ENCODE results near the gene DOCK2. TPM values are rescaled to one million over a fixed set of nuclear protein-coding genes. Genes with fewer than 3 reads are reported as not detected.

The DOCK2 gene
- total and polyA plus RNA-seq, 2 donors: 4.1 to 19.1 TPM

DNA sequence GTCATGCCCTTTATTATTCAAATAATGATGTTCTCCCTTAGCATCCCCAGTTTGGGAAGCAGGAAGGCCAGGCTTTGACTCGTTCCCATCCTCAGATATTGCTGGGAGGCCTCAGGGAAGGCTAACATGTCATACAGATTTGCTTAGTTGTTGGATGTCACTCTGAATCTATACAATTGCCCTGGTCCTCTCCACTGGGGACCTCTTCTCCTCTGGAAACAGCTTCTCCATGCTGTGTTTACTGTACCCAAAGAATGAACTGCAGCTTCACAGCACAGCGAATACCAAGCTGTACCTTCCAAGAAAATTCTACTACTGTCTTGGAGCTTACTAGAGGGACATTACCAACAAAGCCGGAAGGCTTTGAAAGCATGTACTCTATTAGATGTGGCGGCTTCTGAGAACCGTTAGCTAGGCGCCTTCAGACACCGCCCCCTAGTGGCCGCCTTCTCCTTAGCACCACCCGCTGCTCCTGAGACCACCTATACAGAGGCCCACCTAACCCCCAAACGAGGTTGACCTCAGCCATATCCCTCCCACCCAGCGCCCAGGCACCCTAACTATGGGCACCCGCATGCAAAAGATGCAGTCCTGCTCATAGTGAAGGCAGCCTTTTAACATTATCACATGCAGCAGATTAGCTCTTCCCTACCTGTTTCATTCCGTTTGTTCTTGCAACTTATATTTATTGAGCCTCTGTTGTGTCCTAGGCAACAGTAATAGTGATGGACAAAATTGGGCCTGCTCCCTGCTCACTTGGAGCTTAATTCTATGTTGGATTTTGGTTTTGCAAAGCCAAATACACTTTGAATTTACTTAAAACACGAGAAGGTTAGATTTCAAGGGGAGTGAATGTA is 433.7 kb downstream of the DOCK2 start:
- WGBS: 38% methylated on average over 14 of the region's 14 CpGs
- no peak overlapping the region for H3K27ac ChIP-seq (ENCODE audit: low read depth)
- H3K4me1 ChIP-seq (ENCODE audit: insufficient read depth): no peaks in the 10 kb centered on the region
- H3K36me3 ChIP-seq (ENCODE audit: insufficient read depth): no peaks in the 10 kb centered on the region
- no peak overlapping the region for H3K4me3 ChIP-seq (ENCODE audit: low read depth, low read length)
- DNase-seq (ENCODE audit: extremely low spot score): no peak

DNA sequence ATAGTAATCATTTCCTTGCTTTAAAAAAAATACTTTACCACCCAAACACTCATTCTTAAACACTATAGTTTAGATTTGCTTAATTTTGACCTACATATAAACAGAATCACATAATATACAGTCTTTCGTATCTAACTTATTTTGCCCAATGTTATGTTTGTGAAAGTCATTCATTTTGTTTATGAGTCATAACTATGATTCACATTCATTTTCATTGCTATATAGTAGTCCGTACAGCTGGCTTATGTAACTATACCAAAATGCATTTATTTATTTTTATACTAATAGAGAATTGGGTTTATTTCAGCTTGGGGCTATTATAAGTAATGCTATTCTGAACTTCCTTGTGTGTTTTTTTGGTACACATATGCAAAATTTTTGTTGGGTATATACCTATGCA is 434.7 kb downstream of the DOCK2 start:
- H3K4me1 ChIP-seq (ENCODE audit: insufficient read depth): no peaks in the 10 kb centered on the region

DNA sequence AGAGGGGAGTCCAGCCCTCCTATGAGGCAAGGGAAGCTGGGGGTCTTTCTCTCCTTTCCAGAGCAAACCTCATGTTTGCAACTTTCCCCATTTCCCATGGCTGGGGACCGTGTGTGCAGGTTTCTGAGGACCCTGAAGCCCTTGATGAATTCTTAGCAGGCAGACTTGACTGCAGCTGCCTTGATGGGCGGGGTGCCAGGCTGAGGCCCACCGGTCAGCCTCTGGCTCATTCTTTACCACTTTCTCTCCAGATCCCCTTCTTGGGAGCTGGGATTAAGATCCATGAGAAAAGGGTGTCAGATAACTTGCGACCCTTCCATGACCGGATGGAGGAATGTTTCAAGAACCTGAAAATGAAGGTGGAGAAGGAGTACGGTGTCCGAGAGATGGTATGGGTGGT is 438.6 kb downstream of the DOCK2 start:
- DNase-seq (ENCODE audit: extremely low spot score): no peak
- Histone ChIP-seq H3K4me1 (ENCODE audit: insufficient read depth) (no peaks in the 10 kb centered on the region), H3K4me3 (ENCODE audit: low read depth, low read length) (no peak overlapping the region), H3K36me3 (ENCODE audit: insufficient read depth) (no peaks in the 10 kb centered on the region), H3K27ac (ENCODE audit: low read depth) (no peak overlapping the region)
- 58% methylated on average over 7 of the region's 7 CpGs for WGBS

More for the DNA sequence above, 434.7 kb downstream of the DOCK2 start:
- no peak overlapping the region for H3K27ac ChIP-seq (ENCODE audit: low read depth)
- WGBS: 95% methylated on average over 2 of the region's 2 CpGs
- DNase-seq (ENCODE audit: extremely low spot score): no peak
- no peaks in the 10 kb centered on the region for H3K36me3 ChIP-seq (ENCODE audit: insufficient read depth)
- H3K4me3 ChIP-seq (ENCODE audit: low read depth, low read length): no peak overlapping the region

DNA sequence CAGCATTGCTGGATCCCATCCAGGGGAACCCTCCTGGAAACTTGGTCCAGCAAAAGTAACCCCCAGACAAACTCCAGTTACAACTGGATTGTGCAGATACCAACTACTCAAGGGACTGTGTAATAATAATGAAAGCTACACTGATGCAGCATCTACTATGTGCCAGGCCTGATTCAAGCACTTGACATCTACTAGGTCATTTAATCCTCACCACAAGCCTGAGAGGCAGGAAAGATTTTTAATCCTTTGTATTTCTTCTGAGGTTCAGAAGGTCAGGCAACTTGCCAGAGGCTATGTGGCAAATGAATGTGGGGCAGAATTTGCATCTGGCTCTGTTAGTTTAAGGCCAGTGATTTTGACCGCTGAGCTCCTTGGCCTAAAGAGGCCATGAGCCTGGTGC is 439.1 kb downstream of the DOCK2 start:
- no peak for DNase-seq (ENCODE audit: extremely low spot score)

DNA sequence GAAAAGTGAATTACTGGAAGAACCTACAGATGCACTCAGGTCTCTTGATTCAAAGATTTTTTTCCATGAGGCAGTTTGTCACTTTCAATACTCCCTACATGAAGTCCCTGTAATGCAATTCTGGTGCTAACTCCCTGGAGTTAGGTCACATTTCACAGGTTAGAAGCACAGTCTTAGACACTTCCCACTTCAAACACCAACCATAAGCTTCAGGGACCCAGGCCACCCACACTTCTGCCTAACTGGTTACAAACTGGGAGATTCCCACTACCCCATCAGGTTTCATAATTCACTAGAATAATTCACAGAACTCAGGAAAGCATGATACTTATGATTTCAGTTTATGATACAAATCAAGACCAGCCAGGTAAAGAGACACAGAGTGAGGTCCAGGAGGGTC is 439.7 kb downstream of the DOCK2 start:
- H3K4me1 ChIP-seq (ENCODE audit: insufficient read depth): no peaks in the 10 kb centered on the region
- no peaks in the 10 kb centered on the region for H3K36me3 ChIP-seq (ENCODE audit: insufficient read depth)
- no peak overlapping the region for H3K4me3 ChIP-seq (ENCODE audit: low read depth, low read length)
- no peak for DNase-seq (ENCODE audit: extremely low spot score)
- no peak overlapping the region for H3K27ac ChIP-seq (ENCODE audit: low read depth)

More for the DNA sequence above, 439.1 kb downstream of the DOCK2 start:
- Histone ChIP-seq H3K4me3 (ENCODE audit: low read depth, low read length) (no peak overlapping the region), H3K4me1 (ENCODE audit: insufficient read depth) (no peaks in the 10 kb centered on the region), H3K27ac (ENCODE audit: low read depth) (no peak overlapping the region), H3K36me3 (ENCODE audit: insufficient read depth) (no peaks in the 10 kb centered on the region)
- WGBS: 92% methylated on average over 1 of the region's 1 CpG

DNA sequence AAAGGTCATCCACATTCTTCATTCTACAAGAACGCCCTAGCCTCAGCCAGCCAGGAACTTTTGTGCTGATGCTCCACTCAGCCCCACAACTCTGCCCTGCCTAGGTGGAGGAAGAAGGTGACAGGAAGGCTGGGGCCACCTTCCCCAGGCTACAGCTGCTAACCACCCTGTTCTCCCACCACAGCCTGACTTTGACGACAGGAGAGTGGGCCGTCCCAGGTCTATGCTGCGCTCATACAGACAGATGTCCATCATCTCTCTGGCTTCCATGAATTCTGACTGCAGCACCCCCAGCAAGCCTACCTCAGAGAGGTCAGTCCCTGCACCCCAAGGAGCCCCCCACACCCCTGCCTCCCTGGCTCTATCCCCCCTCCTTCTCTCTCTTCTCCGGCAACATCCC is 440.5 kb downstream of the DOCK2 start:
- Histone ChIP-seq H3K27ac (ENCODE audit: low read depth) (no peak overlapping the region), H3K36me3 (ENCODE audit: insufficient read depth) (no peaks in the 10 kb centered on the region), H3K4me3 (ENCODE audit: low read depth, low read length) (no peak overlapping the region), H3K4me1 (ENCODE audit: insufficient read depth) (no peaks in the 10 kb centered on the region)
- 87% methylated on average over 5 of the region's 5 CpGs for WGBS
- DNase-seq (ENCODE audit: extremely low spot score): no peak

DNA sequence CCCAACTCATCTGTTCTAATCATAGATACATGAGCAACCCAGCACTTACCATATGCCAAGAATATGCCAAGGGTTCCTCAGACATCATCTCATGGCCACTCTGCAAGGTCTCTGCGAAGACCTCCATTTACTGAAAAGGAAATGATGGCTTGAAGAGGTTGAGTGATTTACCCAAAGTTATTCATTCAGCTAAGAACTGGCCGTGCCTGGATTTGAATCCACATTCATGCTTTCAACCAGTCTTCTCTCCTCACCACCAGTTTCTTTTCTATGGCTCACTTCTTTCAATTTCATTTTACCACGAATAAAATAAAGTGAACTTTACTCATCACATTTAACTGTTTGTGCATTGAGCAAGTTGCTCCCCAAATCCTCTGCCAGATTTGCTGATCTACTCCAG is 441.4 kb downstream of the DOCK2 start:
- H3K4me3 ChIP-seq (ENCODE audit: low read depth, low read length): no peak overlapping the region
- no peaks in the 10 kb centered on the region for H3K36me3 ChIP-seq (ENCODE audit: insufficient read depth)
- WGBS: 71% methylated on average over 3 of the region's 3 CpGs
- H3K4me1 ChIP-seq (ENCODE audit: insufficient read depth): no peaks in the 10 kb centered on the region
- H3K27ac ChIP-seq (ENCODE audit: low read depth): no peak overlapping the region
- no peak for DNase-seq (ENCODE audit: extremely low spot score)

DNA sequence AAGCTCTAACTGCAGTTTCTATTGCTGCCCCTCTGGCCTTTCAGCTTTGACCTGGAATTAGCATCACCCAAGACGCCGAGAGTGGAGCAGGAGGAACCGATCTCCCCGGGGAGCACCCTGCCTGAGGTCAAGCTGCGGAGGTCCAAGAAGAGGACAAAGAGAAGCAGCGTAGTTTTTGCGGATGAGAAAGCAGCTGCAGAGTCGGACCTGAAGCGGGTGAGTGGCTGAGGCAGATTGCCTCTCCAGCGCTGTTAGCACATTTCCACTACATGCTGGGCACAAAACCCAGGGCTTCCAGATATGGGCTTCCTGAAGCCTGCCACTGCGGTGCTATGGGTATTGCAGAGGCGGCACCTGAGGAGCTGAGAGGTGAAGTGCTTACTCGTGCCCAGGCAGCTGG is 441.9 kb downstream of the DOCK2 start:
- no peak for DNase-seq (ENCODE audit: extremely low spot score)
- no peaks in the 10 kb centered on the region for H3K36me3 ChIP-seq (ENCODE audit: insufficient read depth)
- no peaks in the 10 kb centered on the region for H3K4me1 ChIP-seq (ENCODE audit: insufficient read depth)
- no peak overlapping the region for H3K4me3 ChIP-seq (ENCODE audit: low read depth, low read length)
- H3K27ac ChIP-seq (ENCODE audit: low read depth): no peak overlapping the region
- 90% methylated on average over 13 of the region's 13 CpGs for WGBS

DNA sequence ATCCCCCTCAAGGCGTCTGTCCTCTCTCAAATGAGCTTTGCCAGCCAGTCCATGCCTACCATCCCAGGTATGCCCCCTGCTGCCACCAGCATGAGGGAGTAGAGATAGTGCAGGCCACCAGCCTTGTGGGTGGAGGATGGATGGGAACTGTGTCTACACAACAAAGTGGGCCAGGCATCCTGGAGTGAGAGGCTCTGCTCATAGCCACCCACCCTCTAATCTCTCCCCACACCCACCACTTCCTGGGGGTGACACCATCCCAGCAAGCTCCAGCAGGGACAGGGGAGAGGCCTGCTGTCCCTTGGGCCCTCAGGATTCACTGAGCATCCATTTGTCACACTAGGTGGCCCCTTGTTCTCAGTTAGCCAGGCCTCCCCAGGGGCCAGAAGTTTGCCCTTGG is 443.1 kb downstream of the DOCK2 start:
- Histone ChIP-seq H3K27ac (ENCODE audit: low read depth) (no peak overlapping the region), H3K4me1 (ENCODE audit: insufficient read depth) (no peaks in the 10 kb centered on the region), H3K36me3 (ENCODE audit: insufficient read depth) (no peaks in the 10 kb centered on the region), H3K4me3 (ENCODE audit: low read depth, low read length) (no peak overlapping the region)
- DNase-seq (ENCODE audit: extremely low spot score): no peak
- 90% methylated on average over 1 of the region's 1 CpG for WGBS

DNA sequence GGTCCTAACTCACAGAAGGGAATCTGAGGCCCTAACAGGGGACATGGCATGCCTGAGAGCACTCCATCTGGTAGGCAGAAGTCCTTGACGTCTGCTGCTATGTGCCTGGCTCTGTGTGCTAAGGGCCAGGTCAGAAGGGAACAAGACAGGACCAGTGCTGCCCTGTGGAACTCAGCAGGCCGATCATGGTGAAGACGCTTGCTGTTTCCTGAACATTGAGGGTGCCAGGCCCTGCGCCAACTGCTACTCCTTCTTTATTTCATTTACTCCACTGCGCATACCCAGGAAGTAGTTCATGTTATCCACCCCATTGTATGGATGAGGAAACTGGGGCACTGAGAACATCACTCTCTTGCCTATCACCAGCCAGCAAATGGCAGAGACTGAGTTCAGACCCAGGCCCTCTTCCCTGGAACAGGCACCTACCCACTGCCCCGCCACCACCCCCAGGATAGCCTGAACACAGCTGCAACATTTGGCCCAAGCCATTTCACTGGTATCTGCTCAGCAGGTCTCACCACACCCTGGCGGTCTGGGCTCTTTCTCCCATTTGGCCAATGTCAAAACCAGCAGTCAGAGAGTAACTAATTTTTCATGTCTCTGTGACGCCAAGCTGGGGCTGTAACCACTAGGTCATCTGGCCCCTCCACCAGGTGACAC is 443.8 kb downstream of the DOCK2 start:
- Histone ChIP-seq H3K4me3 (ENCODE audit: low read depth, low read length) (no peak overlapping the region), H3K27ac (ENCODE audit: low read depth) (no peak overlapping the region), H3K4me1 (ENCODE audit: insufficient read depth) (no peaks in the 10 kb centered on the region), H3K36me3 (ENCODE audit: insufficient read depth) (no peaks in the 10 kb centered on the region)
- DNase-seq (ENCODE audit: extremely low spot score): no peak
- 76% methylated on average over 8 of the region's 8 CpGs for WGBS

DNA sequence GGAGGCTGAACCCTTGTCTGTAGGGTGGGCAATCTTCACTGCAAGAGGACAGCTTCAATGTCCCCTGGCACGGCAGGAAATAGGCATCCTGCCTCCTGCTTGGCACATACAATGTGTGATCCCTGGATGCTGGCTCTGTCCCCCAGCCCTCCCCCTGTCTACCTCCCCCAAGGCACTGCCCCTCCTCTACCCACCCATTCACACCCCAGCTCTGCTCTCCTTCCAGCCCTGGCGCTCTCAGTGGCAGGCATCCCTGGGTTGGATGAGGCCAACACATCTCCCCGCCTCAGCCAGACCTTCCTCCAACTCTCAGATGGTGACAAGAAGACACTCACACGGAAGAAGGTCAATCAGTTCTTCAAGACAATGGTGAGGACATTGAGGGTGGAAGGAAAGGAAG is 444.5 kb downstream of the DOCK2 start:
- Histone ChIP-seq H3K4me1 (ENCODE audit: insufficient read depth) (no peaks in the 10 kb centered on the region), H3K27ac (ENCODE audit: low read depth) (no peak overlapping the region), H3K4me3 (ENCODE audit: low read depth, low read length) (no peak overlapping the region), H3K36me3 (ENCODE audit: insufficient read depth) (no peaks in the 10 kb centered on the region)
- no peak for DNase-seq (ENCODE audit: extremely low spot score)
- WGBS: 99% methylated on average over 4 of the region's 4 CpGs

DNA sequence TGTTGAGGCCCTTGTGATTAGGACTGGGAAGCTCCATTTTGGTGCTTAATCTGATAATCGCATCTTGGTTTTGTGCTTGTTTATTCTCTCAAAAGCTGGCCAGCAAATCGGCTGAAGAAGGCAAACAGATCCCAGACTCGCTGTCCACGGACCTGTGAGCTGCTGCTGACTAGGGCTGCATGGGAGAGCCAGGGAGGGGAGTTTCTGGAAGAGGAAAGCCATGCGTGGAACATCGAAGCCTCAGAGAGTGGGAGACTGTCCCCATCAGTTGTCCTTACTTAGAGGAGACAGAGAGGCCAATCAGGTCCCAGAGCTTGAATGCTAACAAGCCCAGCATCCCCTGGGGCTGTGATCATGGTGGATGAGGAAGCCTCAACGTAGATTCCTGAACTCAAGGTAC is 445.6 kb downstream of the DOCK2 start:
- H3K4me3 ChIP-seq (ENCODE audit: low read depth, low read length): no peak overlapping the region
- WGBS: 87% methylated on average over 7 of the region's 7 CpGs
- H3K27ac ChIP-seq (ENCODE audit: low read depth): no peak overlapping the region
- no peaks in the 10 kb centered on the region for H3K4me1 ChIP-seq (ENCODE audit: insufficient read depth)
- no peaks in the 10 kb centered on the region for H3K36me3 ChIP-seq (ENCODE audit: insufficient read depth)
- no peak for DNase-seq (ENCODE audit: extremely low spot score)

DNA sequence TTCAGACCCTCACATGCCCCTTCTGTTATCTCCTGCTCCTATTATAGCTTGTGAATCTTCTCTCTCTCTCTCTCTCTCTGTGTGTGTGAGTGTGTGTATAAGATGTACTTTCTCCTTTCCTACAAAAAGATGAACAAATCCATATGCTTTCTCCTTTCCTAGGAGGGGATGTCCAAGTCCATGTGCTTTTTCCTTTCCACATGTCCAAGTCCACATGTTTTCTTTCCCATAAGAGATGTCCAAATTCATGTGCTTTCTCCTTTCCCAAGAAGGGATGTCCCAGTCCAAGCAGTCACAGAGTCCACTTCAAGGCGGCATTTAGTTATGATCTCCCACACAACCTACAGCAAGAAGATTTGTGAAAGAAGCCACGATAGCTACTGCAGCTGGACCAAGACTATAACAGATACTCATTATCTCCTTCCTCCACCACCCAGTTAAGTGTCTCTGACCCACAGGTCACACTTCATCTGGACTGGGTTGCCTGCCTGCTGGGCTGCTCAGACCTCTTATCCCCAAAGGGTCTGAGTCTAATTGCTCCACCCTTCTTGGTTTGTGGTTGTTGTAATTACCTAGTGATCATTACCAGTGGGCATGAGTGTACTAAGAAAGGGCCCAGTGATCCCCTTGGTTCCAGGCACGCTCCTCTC is 450.2 kb downstream of the DOCK2 start:
- Histone ChIP-seq H3K36me3 (ENCODE audit: insufficient read depth) (no peaks in the 10 kb centered on the region), H3K4me1 (ENCODE audit: insufficient read depth) (no peaks in the 10 kb centered on the region), H3K4me3 (ENCODE audit: low read depth, low read length) (no peak overlapping the region), H3K27ac (ENCODE audit: low read depth) (no peak overlapping the region)
- WGBS: 75% methylated on average over 3 of the region's 3 CpGs
- no peak for DNase-seq (ENCODE audit: extremely low spot score)

All from urinary bladder (tissue), 4 donors.